Stomach (tissue), 4 donors: ENCODE results near the gene ABHD12B.

Experiments used
- POLR2A ChIP-seq, 4 donors: fragments of 450-650 bp; IDR thresholded peaks; one replicate each; pipeline ENCODE4 v1.6.1; 2016; ENCODE audit warnings: antibody characterized with exemption in 4 of 4, control low read depth in 2 of 4, mild to moderate bottlenecking in 1 of 4, moderate library complexity in 1 of 4
- POLR2AphosphoS5 ChIP-seq, 3 donors: sonication (generic); formaldehyde crosslinking; IDR thresholded peaks; one replicate each; pipeline ENCODE4 v1.6.1; 2016; ENCODE audit warnings: antibody characterized with exemption in 3 of 3
- TF ChIP-seq, protein P1 (sequence below), 7 experiments: fragments of 450-650 bp in 4 of 7; fragments of 200-600 bp in 3 of 7; sonication (generic) in 3 of 7; IDR thresholded peaks; one replicate each; pipeline ENCODE4 v1.5.1; 2016 to 2019; ENCODE audit warnings: antibody characterized with exemption in 7 of 7, control low read depth in 2 of 7, mild to moderate bottlenecking in 1 of 7

DNA sequence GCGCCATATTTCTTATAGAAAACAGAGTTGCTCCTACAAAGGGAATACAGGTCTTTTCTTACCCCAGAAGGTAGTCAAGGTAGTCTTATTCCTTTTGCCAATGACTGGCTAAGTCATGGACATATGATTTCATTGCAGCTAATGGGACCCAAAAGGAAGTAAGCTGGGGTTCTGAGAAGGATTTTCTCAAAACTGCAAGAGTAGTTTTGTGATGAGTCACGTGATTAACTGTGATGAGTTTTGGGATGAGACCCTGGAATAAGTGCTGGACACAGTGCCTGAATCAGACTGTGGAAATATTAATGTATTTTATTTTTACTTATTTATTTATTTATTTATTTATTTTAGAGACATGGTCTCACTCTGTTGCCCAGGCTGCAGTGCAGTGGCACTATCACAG is 27.5 kb upstream of the ABHD12B start:
- TF ChIP-seq POLR2AphosphoS5 (IDR thresholded peaks at IDR 0.05) (no peak), POLR2A (IDR thresholded peaks at IDR 0.05) (no peak)
- TF ChIP-seq, protein P1, sequence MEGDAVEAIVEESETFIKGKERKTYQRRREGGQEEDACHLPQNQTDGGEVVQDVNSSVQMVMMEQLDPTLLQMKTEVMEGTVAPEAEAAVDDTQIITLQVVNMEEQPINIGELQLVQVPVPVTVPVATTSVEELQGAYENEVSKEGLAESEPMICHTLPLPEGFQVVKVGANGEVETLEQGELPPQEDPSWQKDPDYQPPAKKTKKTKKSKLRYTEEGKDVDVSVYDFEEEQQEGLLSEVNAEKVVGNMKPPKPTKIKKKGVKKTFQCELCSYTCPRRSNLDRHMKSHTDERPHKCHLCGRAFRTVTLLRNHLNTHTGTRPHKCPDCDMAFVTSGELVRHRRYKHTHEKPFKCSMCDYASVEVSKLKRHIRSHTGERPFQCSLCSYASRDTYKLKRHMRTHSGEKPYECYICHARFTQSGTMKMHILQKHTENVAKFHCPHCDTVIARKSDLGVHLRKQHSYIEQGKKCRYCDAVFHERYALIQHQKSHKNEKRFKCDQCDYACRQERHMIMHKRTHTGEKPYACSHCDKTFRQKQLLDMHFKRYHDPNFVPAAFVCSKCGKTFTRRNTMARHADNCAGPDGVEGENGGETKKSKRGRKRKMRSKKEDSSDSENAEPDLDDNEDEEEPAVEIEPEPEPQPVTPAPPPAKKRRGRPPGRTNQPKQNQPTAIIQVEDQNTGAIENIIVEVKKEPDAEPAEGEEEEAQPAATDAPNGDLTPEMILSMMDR (IDR thresholded peaks at IDR 0.05), result no peak
